Measurements from ENCODE around the gene PSD2. TPM values are rescaled to one million over a fixed set of nuclear protein-coding genes. Genes with fewer than 3 reads are reported as not detected.

PSD2 gene
- total RNA-seq, 2 experiments from 2014 or later = 0.08 TPM; not detected in 1

- POLR2A ChIA-PET = no interaction called here
- Histone ChIP-seq H3K36me3 (ENCODE audit: insufficient read depth, low read length) (no peaks in the 10 kb centered on the region), H3K4me3 (ENCODE audit: low read length) (no peak overlapping the region), H3K4me1 (ENCODE audit: insufficient read depth, low read length) (peaks cover 4% of the 10 kb centered on the region), H3K9me3 (ENCODE audit: control insufficient read depth in 1 of 2, insufficient read depth in 1 of 2, low read length in 2 of 2) (no peaks in the 10 kb centered on the region), H3K27ac (ENCODE audit: low read depth in 1 of 2, low read length in 2 of 2) (no peak overlapping the region), H3K27me3 (ENCODE audit: control insufficient read depth in 1 of 2, insufficient read depth in 2 of 2, low read length in 2 of 2) (peaks cover 8 to 17% of the 10 kb centered on the region in 2 experiments)
- Mint-ChIP-seq H3K4me1 (ENCODE audit: low read depth) (peaks cover 4% of the 10 kb centered on the region), H3K9me3 (no peaks in the 10 kb centered on the region), H3K27ac (no peak overlapping the region), H3K4me3 (no peak overlapping the region), H3K36me3 (ENCODE audit: low read depth) (no peaks in the 10 kb centered on the region), H3K27me3 (peaks cover 35% of the 10 kb centered on the region)
- intact Hi-C loops (cut with DNase I, micrococcal nuclease) = loop anchor here (2.0 to 10.0 kb wide), 4 partner anchors 47 to 547 kb away; partner anchors contain the start of genes CYSTM1 (in 1 of the 2), MATR3 (in 1 of the 2) and PSD2 (in 1 of the 2)
- CTCF ChIA-PET = no interaction called here
- ATAC-seq (ENCODE audit: poor library complexity) (no peak), DNase-seq (no peak)
- TF ChIP-seq CTCF (IDR thresholded peaks at IDR 0.05) = no peak
These were observed 45.9 kb downstream of the PSD2 start for GRCh38 chr5:139841549-139841948.

GRCh38 chr5:139842321-139842720 is 46.7 kb downstream of the PSD2 start:
- Histone ChIP-seq H3K27me3 (ENCODE audit: control insufficient read depth in 1 of 2, insufficient read depth in 2 of 2, low read length in 2 of 2) (peaks cover 12 to 21% of the 10 kb centered on the region in 2 experiments), H3K9me3 (ENCODE audit: control insufficient read depth in 1 of 2, insufficient read depth in 1 of 2, low read length in 2 of 2) (no peaks in the 10 kb centered on the region), H3K36me3 (ENCODE audit: insufficient read depth, low read length) (no peaks in the 10 kb centered on the region), H3K27ac (ENCODE audit: low read depth in 1 of 2, low read length in 2 of 2) (no peak overlapping the region), H3K4me1 (ENCODE audit: insufficient read depth, low read length) (peaks cover 9% of the 10 kb centered on the region), H3K4me3 (ENCODE audit: low read length) (no peak overlapping the region)
- H3K4me3 Mint-ChIP-seq = no peak overlapping the region
- H3K27me3 Mint-ChIP-seq = peaks cover 34% of the 10 kb centered on the region
- H3K4me1 Mint-ChIP-seq (ENCODE audit: low read depth) = peaks cover 5% of the 10 kb centered on the region
- DNase-seq = no peak
- no peaks in the 10 kb centered on the region for H3K9me3 Mint-ChIP-seq
- CTCF ChIA-PET = no interaction called here
- no peak for TF ChIP-seq CTCF (IDR thresholded peaks at IDR 0.05)
- H3K27ac Mint-ChIP-seq = no peak overlapping the region
- ATAC-seq (ENCODE audit: poor library complexity) = no peak
- POLR2A ChIA-PET = no interaction called here
- intact Hi-C loops (cut with DNase I, micrococcal nuclease) = loop anchor here (10.0 kb wide), 3 partner anchors 208 to 548 kb away; partner anchors contain the start of genes CYSTM1 (in 1 of the 2) and MATR3 (in 1 of the 2)
- no peaks in the 10 kb centered on the region for H3K36me3 Mint-ChIP-seq (ENCODE audit: low read depth)

- no peaks in the 10 kb centered on the region for H3K36me3 ChIP-seq (ENCODE audit: insufficient read depth, low read length)
- H3K4me1 ChIP-seq (ENCODE audit: insufficient read depth, low read length) = peaks cover 15% of the 10 kb centered on the region
- intact Hi-C loops (cut with DNase I, micrococcal nuclease) = loop anchor here (1.0 to 10.0 kb wide), 4 partner anchors 57 to 549 kb away; partner anchors contain the start of genes CYSTM1 (in 1 of the 2) and MATR3 (in 1 of the 2)
- DNase-seq (no peak), ATAC-seq (ENCODE audit: poor library complexity) (no peak)
- no peak overlapping the region for H3K4me3 Mint-ChIP-seq
- H3K36me3 Mint-ChIP-seq (ENCODE audit: low read depth) = no peaks in the 10 kb centered on the region
- H3K27ac Mint-ChIP-seq = no peak overlapping the region
- H3K9me3 ChIP-seq (ENCODE audit: control insufficient read depth in 1 of 2, insufficient read depth in 1 of 2, low read length in 2 of 2) = no peaks in the 10 kb centered on the region
- ChIA-PET POLR2A (no interaction called here), CTCF (interaction anchor here (0.8 to 4.0 kb wide), 2 partner anchors 56 to 125 kb away, joined by 3 to 16 read pairs; no protein-coding TSS in a partner anchor)
- H3K27me3 Mint-ChIP-seq = peaks cover 38% of the 10 kb centered on the region
- H3K9me3 Mint-ChIP-seq = no peaks in the 10 kb centered on the region
- peaks cover 12 to 21% of the 10 kb centered on the region in 2 experiments for H3K27me3 ChIP-seq (ENCODE audit: control insufficient read depth in 1 of 2, insufficient read depth in 2 of 2, low read length in 2 of 2)
- TF ChIP-seq CTCF (IDR thresholded peaks at IDR 0.05) = no peak
- no peak overlapping the region for H3K27ac ChIP-seq (ENCODE audit: low read depth in 1 of 2, low read length in 2 of 2)
- H3K4me1 Mint-ChIP-seq (ENCODE audit: low read depth) = peaks cover 13% of the 10 kb centered on the region
- H3K4me3 ChIP-seq (ENCODE audit: low read length) = no peak overlapping the region
These were observed 48.4 kb downstream of the PSD2 start for GRCh38 chr5:139843991-139844390.
